ENCODE results near the gene IL23R.
"Not testable (repeated sequence)": the region's sequence is repeated elsewhere in the genome, so short reads cannot be mapped to it uniquely, and the experiment has no call there.

IL23R gene

GRCh38 chr1:67191668-67192520 is 25.6 kb downstream of the IL23R start:
- no peak overlapping the region for H3K4me3 ChIP-seq (ENCODE audit: low read depth, low read length)

- H3K4me3 ChIP-seq (ENCODE audit: low read depth, low read length): no peak overlapping the region
Measured at GRCh38 chr1:67192902-67193301, 26.6 kb downstream of the IL23R start.

GRCh38 chr1:67193704-67194103 is 27.4 kb downstream of the IL23R start:
- H3K4me3 ChIP-seq (ENCODE audit: low read depth, low read length): no peak overlapping the region

- no peak overlapping the region for H3K4me3 ChIP-seq (ENCODE audit: low read depth, low read length)
Measured at GRCh38 chr1:67194209-67194863, 28.1 kb downstream of the IL23R start.

GRCh38 chr1:67200755-67201154 is 34.5 kb downstream of the IL23R start:
- no peak overlapping the region for H3K4me3 ChIP-seq (ENCODE audit: low read depth, low read length)

- H3K4me3 ChIP-seq (ENCODE audit: low read depth, low read length): no peak overlapping the region
Measured at GRCh38 chr1:67201891-67202290, 35.6 kb downstream of the IL23R start.

GRCh38 chr1:67204298-67204980 is 38.2 kb downstream of the IL23R start:
- no peak overlapping the region for H3K4me3 ChIP-seq (ENCODE audit: low read depth, low read length)

GRCh38 chr1:67207398-67207797 is 41.1 kb downstream of the IL23R start:
- not testable (repeated sequence) for H3K4me3 ChIP-seq (ENCODE audit: low read depth, low read length)

GRCh38 chr1:67208217-67208616 is 42.0 kb downstream of the IL23R start:
- no peak overlapping the region for H3K4me3 ChIP-seq (ENCODE audit: low read depth, low read length)

GRCh38 chr1:67209521-67209920 is 43.3 kb downstream of the IL23R start:
- H3K4me3 ChIP-seq (ENCODE audit: low read depth, low read length): no peak overlapping the region

- H3K4me3 ChIP-seq (ENCODE audit: low read depth, low read length): no peak overlapping the region
Measured at GRCh38 chr1:67211589-67212563, 45.6 kb downstream of the IL23R start.

GRCh38 chr1:67213164-67213563 is 46.9 kb downstream of the IL23R start:
- H3K4me3 ChIP-seq (ENCODE audit: low read depth, low read length): no peak overlapping the region

GRCh38 chr1:67213948-67214347 is 47.7 kb downstream of the IL23R start:
- no peak overlapping the region for H3K4me3 ChIP-seq (ENCODE audit: low read depth, low read length)

GRCh38 chr1:67214420-67215174 is 48.3 kb downstream of the IL23R start:
- H3K4me3 ChIP-seq (ENCODE audit: low read depth, low read length): no peak overlapping the region

- H3K4me3 ChIP-seq (ENCODE audit: low read depth, low read length): no peak overlapping the region
Measured at GRCh38 chr1:67216401-67216800, 50.1 kb downstream of the IL23R start.

GRCh38 chr1:67217417-67217816 is 51.2 kb downstream of the IL23R start:
- H3K4me3 ChIP-seq (ENCODE audit: low read depth, low read length): no peak overlapping the region

GRCh38 chr1:67217938-67218337 is 51.7 kb downstream of the IL23R start:
- no peak overlapping the region for H3K4me3 ChIP-seq (ENCODE audit: low read depth, low read length)

- H3K4me3 ChIP-seq (ENCODE audit: low read depth, low read length): no peak overlapping the region
Measured at GRCh38 chr1:67224856-67225255, 58.6 kb downstream of the IL23R start.

- no peak overlapping the region for H3K4me3 ChIP-seq (ENCODE audit: low read depth, low read length)
Measured at GRCh38 chr1:67226688-67227087, 60.4 kb downstream of the IL23R start.

- H3K4me3 ChIP-seq (ENCODE audit: low read depth, low read length): no peak overlapping the region
Measured at GRCh38 chr1:67227196-67227595, 60.9 kb downstream of the IL23R start.
